Esophagus muscularis mucosa (tissue), 4 donors: Measurements from ENCODE around the gene ADPRHL1. TPM values are rescaled to one million over a fixed set of nuclear protein-coding genes. Genes with fewer than 3 reads are reported as not detected.

Experiments
- DNase-seq: peaks from one replicate; pipeline ENCODE4 v3.0.0-alpha.2; 2017; ENCODE audit errors: extremely low spot score
- H3K27ac ChIP-seq, 4 donors: fragments of 200-600 bp; sonication (generic); replicated peaks in 1 of 4; 1 replicate in 3 of 4; 2 replicates in 1 of 4; pipeline ENCODE4 v1.5.1; 2016 to 2019; ENCODE audit warnings: mild to moderate bottlenecking in 1 of 4
- H3K27me3 ChIP-seq, 4 donors: fragments of 200-600 bp; sonication (generic); one replicate each; pipeline versions ENCODE4 v1.5.1 to v1.6.0; 2016 to 2019
- H3K36me3 ChIP-seq, 4 donors: fragments of 200-600 bp; sonication (generic); one replicate each; pipeline ENCODE4 v1.5.1; 2016 to 2019
- H3K4me1 ChIP-seq, 4 donors: fragments of 200-600 bp; sonication (generic); one replicate each; pipeline ENCODE4 v1.5.1; 2016 to 2019
- H3K4me3 ChIP-seq, 4 donors: fragments of 200-600 bp; sonication (generic); 1 replicate in 2 of 4; 2 replicates in 2 of 4; pipeline ENCODE4 v1.5.1; 2016 to 2019; ENCODE audit warnings: mild to moderate bottlenecking in 4 of 4, moderate library complexity in 1 of 4
- H3K9me3 ChIP-seq, 4 donors: fragments of 200-600 bp; sonication (generic); 1 replicate in 3 of 4; 2 replicates in 1 of 4; pipeline ENCODE4 v1.5.1; 2016 to 2019
- CTCF ChIP-seq, 3 experiments: fragments of 200-600 bp in 2 of 3; fragments of 450-650 bp in 1 of 3; sonication (generic) in 2 of 3; IDR thresholded peaks; one replicate each; pipeline ENCODE4 v1.5.1; 2017 to 2019; ENCODE audit warnings: antibody characterized with exemption in 3 of 3, mild to moderate bottlenecking in 2 of 3, moderate library complexity in 1 of 3
- EP300 ChIP-seq: sonication (generic); formaldehyde crosslinking; IDR thresholded peaks from one replicate; pipeline ENCODE4 v1.6.1; 2017; ENCODE audit warnings: antibody characterized with exemption
- POLR2A ChIP-seq: fragments of 450-650 bp; IDR thresholded peaks from one replicate; pipeline ENCODE4 v1.6.1; 2017; ENCODE audit warnings: antibody characterized with exemption, moderate library complexity, mild to moderate bottlenecking, low read depth
- POLR2AphosphoS5 ChIP-seq, 2 donors: sonication (generic); formaldehyde crosslinking; IDR thresholded peaks; one replicate each; pipeline ENCODE4 v1.6.1; 2017; ENCODE audit warnings: antibody characterized with exemption in 2 of 2
- WGBS: methylation state at CpG from one replicate; pipeline ENCODE4 v1.1.5; 2018; 5-methylcytosine and 5-hydroxymethylcytosine counted together
- intact Hi-C: fragments of 100-400 bp; cut with DNase I; formaldehyde crosslinking; loops from one replicate; pipeline ENCODE4 v1.15.1; 2023
- total RNA-seq, 4 donors: library from RNA; depleted of rRNA; stranded (reverse); fragments of >200 nt; gene quantifications; one replicate each; pipeline versions ENCODE4 v1.1.0 to v1.2.1, GENCODE V29; 2016

The ADPRHL1 gene
- total RNA-seq, 4 donors from 2014 or later, result 6.9 to 26.2 (median 11.0) TPM

- WGBS, result 92% methylated on average over 12 of the region's 12 CpGs
- Histone ChIP-seq H3K9me3 (no peaks in the 10 kb centered on the region), H3K4me1 (peaks cover 8 to 11% (median 9%) of the 10 kb centered on the region in 4 donors), H3K4me3 (no peak overlapping the region), H3K27me3 (no peaks in the 10 kb centered on the region), H3K36me3 (peaks cover 15 to 78% (median 51%) of the 10 kb centered on the region in 4 donors), H3K27ac (no peak overlapping the region)
- TF ChIP-seq POLR2A (no peak), CTCF (IDR thresholded peaks at IDR 0.05) (no peak), POLR2AphosphoS5 (IDR thresholded peaks at IDR 0.05) (no peak), EP300 (no peak)
- intact Hi-C loops, result no loop called here
- no peak for DNase-seq
Measured at GRCh38 chr13:113461022-113461751, 7.9 kb upstream of the ADPRHL1 start.

GRCh38 chr13:113460599-113460998, 7.3 kb upstream of the ADPRHL1 start:
- 96% methylated on average over 13 of the region's 14 CpGs for WGBS

GRCh38 chr13:113460064-113460555, 6.8 kb upstream of the ADPRHL1 start:
- Histone ChIP-seq H3K27ac (no peak overlapping the region), H3K9me3 (no peaks in the 10 kb centered on the region), H3K4me1 (peaks cover 8 to 11% (median 9%) of the 10 kb centered on the region in 4 donors), H3K36me3 (peaks cover 26 to 81% (median 58%) of the 10 kb centered on the region in 4 donors), H3K27me3 (no peaks in the 10 kb centered on the region), H3K4me3 (no peak overlapping the region)
- peak; percentile 19 for DNase-seq
- intact Hi-C loops, result no loop called here
- TF ChIP-seq CTCF (IDR thresholded peaks at IDR 0.05) (no peak), EP300 (no peak), POLR2A (no peak)
- WGBS, result 91% methylated on average over 13 of the region's 14 CpGs

More at GRCh38 chr13:113460599-113460998, 7.3 kb upstream of the ADPRHL1 start:
- Histone ChIP-seq H3K36me3 (peaks cover 21 to 78% (median 54%) of the 10 kb centered on the region in 4 donors), H3K4me3 (no peak overlapping the region), H3K27me3 (no peaks in the 10 kb centered on the region), H3K27ac (no peak overlapping the region), H3K9me3 (no peaks in the 10 kb centered on the region), H3K4me1 (peaks cover 8 to 11% (median 9%) of the 10 kb centered on the region in 4 donors)
- DNase-seq, result peak; percentile 60
- intact Hi-C loops, result no loop called here
- TF ChIP-seq POLR2AphosphoS5 (IDR thresholded peaks at IDR 0.05) (no peak), EP300 (no peak)

- H3K4me1 ChIP-seq, result peaks cover 8 to 11% (median 9%) of the 10 kb centered on the region in 4 donors
- H3K4me3 ChIP-seq, result no peak overlapping the region
- H3K27ac ChIP-seq, result peak overlapping the region in 3 of 4 donors; percentile 7 to 47 (median 42)
- H3K9me3 ChIP-seq, result no peaks in the 10 kb centered on the region
- peaks cover 30 to 87% (median 58%) of the 10 kb centered on the region in 4 donors for H3K36me3 ChIP-seq
- H3K27me3 ChIP-seq, result no peaks in the 10 kb centered on the region
- DNase-seq, result peak; percentile 78
- peak; percentile 23 to 50 (median 38) for TF ChIP-seq CTCF (IDR thresholded peaks at IDR 0.05)
- no peak for TF ChIP-seq POLR2AphosphoS5 (IDR thresholded peaks at IDR 0.05)
- TF ChIP-seq POLR2A, result no peak
- 59% methylated on average over 21 of the region's 23 CpGs for WGBS
- intact Hi-C loops, result no loop called here
Measured at GRCh38 chr13:113458253-113459065, 5.2 kb upstream of the ADPRHL1 start.

GRCh38 chr13:113457510-113457909, 4.2 kb upstream of the ADPRHL1 start:
- intact Hi-C loops, result no loop called here

More at GRCh38 chr13:113457510-113457909, 4.2 kb upstream of the ADPRHL1 start:
- no peaks in the 10 kb centered on the region for H3K9me3 ChIP-seq
- WGBS, result 90% methylated on average over 27 of the region's 27 CpGs
- DNase-seq, result peak; percentile 42
- peaks cover 8 to 11% (median 9%) of the 10 kb centered on the region in 4 donors for H3K4me1 ChIP-seq
- TF ChIP-seq POLR2A (no peak), CTCF (IDR thresholded peaks at IDR 0.05) (no peak), EP300 (no peak), POLR2AphosphoS5 (IDR thresholded peaks at IDR 0.05) (no peak)
- H3K4me3 ChIP-seq, result no peak overlapping the region
- peaks cover 30 to 91% (median 61%) of the 10 kb centered on the region in 4 donors for H3K36me3 ChIP-seq
- H3K27ac ChIP-seq, result no peak overlapping the region
- no peaks in the 10 kb centered on the region for H3K27me3 ChIP-seq
